NAMALWA (cell line): ENCODE results near the gene GDF2.
A peak's percentile ranks its signal among the peaks of the same experiment; 100 is the strongest.

ENCODE experiments used
- DNase-seq: peaks from one replicate; pipeline ENCODE4 v3.0.0-alpha.2; 2015; ENCODE audit warnings: low spot score

The GDF2 gene

GRCh38 chr10:47351899-47352815 is 29.9 kb downstream of the GDF2 start:
- DNase-seq = no peak

- no peak for DNase-seq
Observed at GRCh38 chr10:47353351-47353750, 31.1 kb downstream of the GDF2 start.

DNA sequence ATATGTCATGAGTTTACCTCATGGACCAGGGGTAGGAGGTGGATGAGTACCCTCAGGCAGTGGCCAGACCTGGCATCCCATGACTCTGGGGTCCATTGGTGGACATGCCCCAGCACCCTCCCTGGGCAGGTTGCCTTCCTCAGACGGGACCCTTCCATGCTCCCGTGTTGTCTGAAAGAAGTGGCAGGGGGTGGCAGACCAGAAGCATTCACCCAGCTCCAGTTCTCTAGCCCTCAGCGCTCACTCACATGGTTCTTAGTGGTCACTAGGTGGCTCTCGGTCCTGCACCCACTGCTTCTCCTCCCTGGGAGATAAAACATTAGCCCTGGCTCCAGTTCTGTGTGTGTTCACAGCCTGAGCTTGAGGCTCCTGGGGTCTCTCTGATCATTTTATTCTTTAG is 31.9 kb downstream of the GDF2 start:
- no peak for DNase-seq

GRCh38 chr10:47354900-47355299 is 32.6 kb downstream of the GDF2 start:
- no peak for DNase-seq

DNA sequence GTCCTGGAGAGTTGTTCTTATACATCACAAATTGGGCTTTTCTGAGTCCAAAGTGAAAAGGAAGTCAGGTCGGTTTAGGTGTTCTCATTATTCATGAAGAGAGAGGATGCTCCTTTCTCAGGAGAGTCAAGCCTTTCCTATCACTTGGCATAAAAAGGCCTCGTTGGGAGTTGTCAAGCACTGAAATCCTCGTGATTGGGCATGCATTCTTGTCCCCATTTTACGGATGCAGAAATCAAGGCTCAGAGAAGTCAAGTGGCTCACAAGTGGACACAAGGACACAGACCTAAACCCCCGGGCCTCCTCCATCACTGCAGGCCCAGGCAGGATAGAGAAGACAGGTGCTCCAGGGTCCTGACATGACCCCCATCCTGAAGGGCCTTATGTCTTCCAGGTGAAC is 34.5 kb downstream of the GDF2 start:
- no peak for DNase-seq

GRCh38 chr10:47357131-47357582 is 34.9 kb downstream of the GDF2 start:
- no peak for DNase-seq

GRCh38 chr10:47357911-47358310 is 35.7 kb downstream of the GDF2 start:
- DNase-seq = no peak

DNA sequence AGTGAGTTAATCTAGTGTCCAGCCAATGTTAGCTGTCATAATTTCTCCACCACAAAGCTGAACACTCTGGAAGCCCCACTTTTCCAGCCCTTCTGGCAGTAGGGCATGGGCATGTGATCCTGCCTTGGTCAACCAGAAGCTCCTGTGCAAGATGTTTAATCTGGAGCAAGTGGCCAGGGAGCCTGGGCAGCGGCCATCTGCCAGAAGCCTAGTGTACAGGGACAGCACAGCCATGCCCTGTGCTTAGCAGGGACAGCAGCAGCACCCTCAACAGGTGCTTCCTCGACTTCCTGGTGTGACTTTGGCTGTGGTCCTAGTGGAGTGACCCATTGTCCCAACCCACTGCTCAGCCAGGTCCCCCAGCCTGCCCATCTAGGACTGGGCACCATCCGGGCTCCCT is 36.2 kb downstream of the GDF2 start:
- DNase-seq = no peak

- DNase-seq = no peak
Observed at GRCh38 chr10:47359101-47359500, 36.8 kb downstream of the GDF2 start.

GRCh38 chr10:47359626-47360418 is 37.6 kb downstream of the GDF2 start:
- no peak for DNase-seq

DNA sequence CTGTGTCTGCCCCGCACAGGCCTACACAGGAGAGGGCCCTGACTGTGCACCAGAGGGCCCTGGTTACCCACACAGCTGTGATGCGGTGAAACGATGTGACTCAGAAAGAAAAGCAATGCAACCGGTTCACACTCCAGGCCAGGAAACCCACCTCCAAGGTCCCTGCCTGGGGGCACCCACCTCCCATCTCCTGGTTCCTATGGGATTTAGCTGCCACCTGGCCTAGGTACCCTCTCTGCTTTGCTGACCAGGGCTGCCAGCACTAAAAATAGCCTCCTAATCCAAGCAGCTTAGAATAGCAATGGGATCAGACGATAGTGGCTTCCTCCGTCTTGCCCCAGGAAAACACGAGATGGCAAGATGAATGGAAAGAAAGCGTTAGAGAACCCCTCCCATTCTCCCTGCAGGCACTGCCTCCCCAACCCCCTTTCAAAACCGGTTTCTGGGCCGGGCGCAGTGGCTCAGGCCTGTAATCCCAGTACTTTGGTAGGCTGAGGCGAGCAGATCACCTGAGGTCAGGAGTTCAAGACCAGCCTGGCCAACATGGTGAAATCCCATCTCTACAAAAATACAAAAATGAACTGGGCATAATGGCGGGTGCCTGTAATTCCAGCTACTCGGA is 38.3 kb downstream of the GDF2 start:
- DNase-seq = no peak

- DNase-seq = peak; percentile 48
Observed at GRCh38 chr10:47361293-47361692, 39.0 kb downstream of the GDF2 start.

DNA sequence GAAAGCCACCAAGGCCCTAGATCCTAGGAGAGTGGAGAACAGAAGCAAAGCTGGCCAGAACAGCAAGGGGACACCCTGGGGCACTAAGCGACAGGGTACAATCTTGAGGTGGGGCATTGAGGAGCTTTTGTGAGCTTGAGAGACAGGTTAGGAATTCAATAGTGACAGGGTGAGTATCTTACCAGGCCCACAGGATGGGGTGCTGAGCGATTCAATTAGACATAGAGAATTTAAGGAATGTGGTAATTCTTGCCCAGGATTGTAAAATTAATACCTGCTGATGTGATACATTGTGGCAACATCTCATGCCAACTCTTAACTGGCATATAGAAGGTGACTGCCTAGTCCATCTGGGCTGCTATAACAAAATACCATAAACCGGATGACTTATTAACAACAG is 39.9 kb downstream of the GDF2 start:
- DNase-seq = no peak

DNA sequence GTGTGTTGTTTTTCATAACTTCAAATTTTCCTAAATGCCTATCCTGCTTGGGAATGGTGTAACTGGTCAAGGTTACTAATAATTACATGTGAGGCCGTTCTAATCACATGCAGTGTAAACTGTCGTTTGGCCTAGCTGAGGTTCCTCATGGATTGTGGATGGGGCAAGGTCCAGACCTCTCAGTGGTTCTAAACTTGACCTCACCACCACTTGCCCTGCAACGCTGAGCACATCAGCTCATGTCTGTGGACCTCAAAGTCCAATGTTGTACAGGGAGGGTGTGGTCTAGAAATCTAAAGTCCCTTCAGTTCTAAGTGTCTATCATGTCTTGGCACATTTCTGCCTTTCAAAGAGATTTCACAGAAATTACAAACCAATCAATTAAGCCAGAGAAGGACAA is 41.5 kb downstream of the GDF2 start:
- DNase-seq = no peak

DNA sequence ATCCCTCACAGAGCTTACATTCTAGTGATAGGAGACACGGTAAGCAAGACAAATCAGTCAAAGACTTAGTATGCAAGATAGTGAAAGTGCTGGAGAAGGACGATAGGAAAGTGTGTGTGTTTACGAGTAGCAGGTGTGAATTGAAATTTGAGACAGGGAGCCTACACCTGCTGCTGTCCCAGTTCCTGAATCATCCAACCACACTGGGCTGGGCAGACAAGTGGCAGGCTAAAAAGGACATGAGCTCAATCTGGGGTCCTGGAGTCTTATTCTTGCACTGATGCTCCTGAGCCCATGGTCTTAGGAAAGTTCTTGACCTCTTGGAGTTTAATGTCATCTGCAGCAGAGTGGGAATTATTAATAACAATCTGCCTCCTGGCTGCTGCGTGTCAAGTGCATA is 42.1 kb downstream of the GDF2 start:
- DNase-seq = no peak

GRCh38 chr10:47364911-47365310 is 42.7 kb downstream of the GDF2 start:
- DNase-seq = no peak

DNA sequence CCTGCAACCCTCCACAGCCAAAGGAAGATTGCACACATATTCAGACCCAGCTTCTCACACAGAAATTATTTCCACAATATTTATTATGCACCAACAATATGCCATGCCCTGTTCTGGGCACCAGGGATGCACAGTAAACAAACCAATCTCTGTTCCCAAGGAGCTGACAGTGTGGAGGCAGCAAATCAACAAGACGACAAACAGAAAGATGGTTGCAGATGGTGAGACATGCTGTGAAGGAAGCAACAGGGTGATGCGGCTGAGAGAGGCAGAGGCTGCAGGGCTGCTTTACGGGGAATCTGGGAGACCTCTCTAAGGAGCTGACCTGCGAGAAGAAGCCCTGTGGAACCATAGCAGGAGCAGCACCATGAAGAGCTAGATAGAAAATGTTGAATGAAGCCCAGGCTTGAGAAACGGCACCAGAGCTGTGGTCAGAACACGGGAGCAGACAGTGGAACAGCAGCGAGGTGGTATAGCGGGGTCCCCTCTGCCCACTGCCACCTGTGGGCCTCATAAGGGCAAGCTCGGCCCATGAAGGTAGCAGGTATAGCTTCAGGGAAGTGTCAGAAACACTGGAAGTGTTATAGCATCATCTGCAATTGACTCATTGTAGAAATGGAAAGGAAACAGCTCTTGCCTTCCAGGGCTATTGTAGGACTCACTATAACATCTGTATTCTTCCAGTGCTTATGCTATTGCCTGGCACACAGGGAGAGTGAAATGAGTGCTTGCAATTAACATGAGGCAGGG is 43.4 kb downstream of the GDF2 start:
- no peak for DNase-seq

GRCh38 chr10:47366181-47366631 is 44.0 kb downstream of the GDF2 start:
- DNase-seq = no peak

DNA sequence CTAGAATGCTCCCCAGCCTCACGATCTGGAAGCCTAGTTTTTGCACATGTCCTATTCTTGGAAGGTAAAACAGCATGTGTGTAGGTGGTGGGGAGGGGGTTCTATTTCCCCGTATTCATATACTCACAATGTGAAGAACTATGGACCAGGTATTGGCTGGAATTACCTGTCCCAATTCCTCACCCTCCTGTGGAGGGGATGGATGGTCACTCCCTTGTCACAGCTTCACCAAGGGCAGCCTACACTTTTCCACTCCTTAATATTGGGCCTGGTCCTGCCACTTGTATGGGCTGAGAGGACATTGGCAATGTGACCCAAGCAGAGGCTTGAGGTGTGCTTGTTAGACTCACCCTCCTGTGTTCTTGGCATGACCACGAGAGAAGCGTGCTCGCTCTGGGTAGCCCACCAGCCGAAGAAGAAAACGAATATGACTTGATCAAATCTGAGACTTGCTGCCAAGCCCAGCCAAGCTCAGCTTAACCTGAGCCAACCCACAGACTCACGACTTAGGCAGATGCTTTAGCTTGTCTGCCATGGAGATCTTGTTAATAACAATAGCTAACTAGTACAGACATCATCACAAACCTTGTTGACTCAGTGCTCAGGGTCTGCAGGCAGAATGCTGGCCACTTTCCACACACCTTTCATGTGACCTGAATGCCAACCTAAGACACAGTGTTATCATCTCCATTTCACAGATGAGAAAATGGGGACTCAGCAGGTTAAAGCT is 44.6 kb downstream of the GDF2 start:
- DNase-seq = no peak

DNA sequence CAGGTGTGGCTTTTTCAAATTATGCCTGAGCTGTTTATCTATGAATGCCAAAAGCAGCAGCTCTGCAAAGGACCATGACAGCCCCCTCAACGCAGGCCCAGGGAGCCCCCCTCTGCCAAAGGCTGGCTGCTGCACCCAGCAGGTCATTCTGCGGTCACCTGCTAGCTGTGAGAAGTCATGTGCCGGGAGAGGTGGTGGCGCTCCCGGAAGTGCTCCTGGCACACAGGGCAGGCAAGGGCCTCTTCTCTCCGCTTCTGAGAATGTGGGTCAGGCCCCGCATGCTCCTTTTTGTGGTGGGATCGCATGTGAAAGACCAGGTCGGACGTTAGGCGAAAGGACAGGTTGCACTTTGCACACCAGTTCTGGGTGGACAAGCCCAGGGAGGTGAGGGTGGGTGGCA is 45.4 kb downstream of the GDF2 start:
- DNase-seq = no peak
